Peyer's patch (tissue), 4 donors: ENCODE data around the gene TMEM165. TPM values are rescaled to one million over a fixed set of nuclear protein-coding genes. Genes with fewer than 3 reads are reported as not detected.

Source experiments
- DNase-seq, 3 donors: peaks; one replicate each; pipeline ENCODE4 v3.0.0-alpha.2; 2017 to 2019
- H3K27ac ChIP-seq, 4 donors: fragments of 200-600 bp; sonication (generic); one replicate each; pipeline ENCODE4 v1.5.1; 2016 to 2019
- H3K27me3 ChIP-seq, 2 donors: fragments of 200-600 bp; sonication (generic); one replicate each; pipeline ENCODE4 v1.5.1; 2019
- H3K36me3 ChIP-seq, 3 donors: fragments of 200-600 bp; sonication (generic); one replicate each; pipeline ENCODE4 v1.5.1; 2016 to 2019
- H3K4me1 ChIP-seq, 4 donors: fragments of 200-600 bp; sonication (generic); one replicate each; pipeline ENCODE4 v1.5.1; 2016 to 2019
- H3K4me3 ChIP-seq, 4 donors: fragments of 200-600 bp; sonication (generic); 1 replicate in 3 of 4; 2 replicates in 1 of 4; pipeline ENCODE4 v1.5.1; 2016 to 2019; ENCODE audit warnings: mild to moderate bottlenecking in 1 of 4
- H3K9me3 ChIP-seq, 4 donors: fragments of 200-600 bp; sonication (generic); one replicate each; pipeline ENCODE4 v1.5.1; 2016 to 2019; ENCODE audit warnings: mild to moderate bottlenecking in 1 of 4
- POLR2A ChIP-seq, 2 donors: fragments of 450-650 bp; IDR thresholded peaks; one replicate each; pipeline ENCODE4 v1.5.1; 2017; ENCODE audit warnings: antibody characterized with exemption in 2 of 2, mild to moderate bottlenecking in 2 of 2, moderate library complexity in 2 of 2
- total RNA-seq, 4 donors: library from RNA; depleted of rRNA; stranded (reverse); fragments of >200 nt; gene quantifications; one replicate each; pipeline ENCODE4 v1.1.0, GENCODE V29; 2016
- TF ChIP-seq, protein P1 (sequence below), 6 experiments: fragments of 450-650 bp in 4 of 6; fragments of 200-600 bp in 2 of 6; sonication (generic) in 1 of 6; IDR thresholded peaks; one replicate each; pipeline ENCODE4 v1.5.1; 2017 to 2019; ENCODE audit warnings: antibody characterized with exemption in 6 of 6, mild to moderate bottlenecking in 3 of 6, moderate library complexity in 1 of 6

Gene TMEM165
- total RNA-seq, 4 donors from 2014 or later: 78.2 to 105 (median 91.4) TPM

DNA sequence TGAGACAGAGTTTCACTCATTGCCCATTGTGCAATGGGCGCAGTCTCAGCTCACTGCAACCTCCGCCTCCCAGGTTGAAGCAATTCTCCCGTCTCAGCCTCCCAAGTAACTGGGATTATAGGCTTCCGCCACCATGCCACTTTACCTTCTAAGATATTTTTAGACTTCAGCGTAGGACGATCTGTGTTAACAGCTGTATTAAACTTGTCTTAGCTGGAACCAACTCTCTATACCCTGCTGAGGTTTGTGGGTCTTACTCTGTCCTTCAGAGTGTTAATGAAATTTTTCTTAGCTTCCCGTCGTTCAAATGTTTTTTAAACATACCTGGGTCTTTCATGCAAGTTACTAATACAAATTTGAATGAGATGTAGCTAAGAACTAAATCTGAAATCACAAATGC is 14.7 kb downstream of the TMEM165 start:
- no peaks in the 10 kb centered on the region for H3K27me3 ChIP-seq
- H3K9me3 ChIP-seq: no peaks in the 10 kb centered on the region
- TF ChIP-seq, protein P1, sequence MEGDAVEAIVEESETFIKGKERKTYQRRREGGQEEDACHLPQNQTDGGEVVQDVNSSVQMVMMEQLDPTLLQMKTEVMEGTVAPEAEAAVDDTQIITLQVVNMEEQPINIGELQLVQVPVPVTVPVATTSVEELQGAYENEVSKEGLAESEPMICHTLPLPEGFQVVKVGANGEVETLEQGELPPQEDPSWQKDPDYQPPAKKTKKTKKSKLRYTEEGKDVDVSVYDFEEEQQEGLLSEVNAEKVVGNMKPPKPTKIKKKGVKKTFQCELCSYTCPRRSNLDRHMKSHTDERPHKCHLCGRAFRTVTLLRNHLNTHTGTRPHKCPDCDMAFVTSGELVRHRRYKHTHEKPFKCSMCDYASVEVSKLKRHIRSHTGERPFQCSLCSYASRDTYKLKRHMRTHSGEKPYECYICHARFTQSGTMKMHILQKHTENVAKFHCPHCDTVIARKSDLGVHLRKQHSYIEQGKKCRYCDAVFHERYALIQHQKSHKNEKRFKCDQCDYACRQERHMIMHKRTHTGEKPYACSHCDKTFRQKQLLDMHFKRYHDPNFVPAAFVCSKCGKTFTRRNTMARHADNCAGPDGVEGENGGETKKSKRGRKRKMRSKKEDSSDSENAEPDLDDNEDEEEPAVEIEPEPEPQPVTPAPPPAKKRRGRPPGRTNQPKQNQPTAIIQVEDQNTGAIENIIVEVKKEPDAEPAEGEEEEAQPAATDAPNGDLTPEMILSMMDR (IDR thresholded peaks at IDR 0.05): no peak
- TF ChIP-seq POLR2A (IDR thresholded peaks at IDR 0.05): no peak
- peaks cover 0 to 10% (median 5%) of the 10 kb centered on the region in 4 donors for H3K4me1 ChIP-seq
- no peak for DNase-seq
- peaks cover 0 to 39% (median 0%) of the 10 kb centered on the region in 3 donors for H3K36me3 ChIP-seq
- no peak overlapping the region for H3K4me3 ChIP-seq
- no peak overlapping the region for H3K27ac ChIP-seq

- H3K36me3 ChIP-seq: peaks cover 0 to 40% (median 0%) of the 10 kb centered on the region in 3 donors
- H3K4me3 ChIP-seq: no peak overlapping the region
- DNase-seq: no peak
- peaks cover 0 to 10% (median 5%) of the 10 kb centered on the region in 4 donors for H3K4me1 ChIP-seq
- no peak for TF ChIP-seq POLR2A (IDR thresholded peaks at IDR 0.05)
- TF ChIP-seq, protein P1 (IDR thresholded peaks at IDR 0.05): no peak
- H3K9me3 ChIP-seq: no peaks in the 10 kb centered on the region
- H3K27ac ChIP-seq: no peak overlapping the region
- H3K27me3 ChIP-seq: no peaks in the 10 kb centered on the region
These were observed 15.9 kb downstream of the TMEM165 start for GRCh38 chr4:55411621-55412020.

GRCh38 chr4:55416176-55416575 is 20.4 kb downstream of the TMEM165 start:
- no peaks in the 10 kb centered on the region for H3K27me3 ChIP-seq
- no peaks in the 10 kb centered on the region for H3K9me3 ChIP-seq
- no peak for DNase-seq
- no peaks in the 10 kb centered on the region for H3K4me1 ChIP-seq
- H3K36me3 ChIP-seq: peaks cover 0 to 72% (median 0%) of the 10 kb centered on the region in 3 donors
- H3K27ac ChIP-seq: no peak overlapping the region
- H3K4me3 ChIP-seq: no peak overlapping the region
- TF ChIP-seq, protein P1 (IDR thresholded peaks at IDR 0.05): no peak
- no peak for TF ChIP-seq POLR2A (IDR thresholded peaks at IDR 0.05)

- peaks cover 0 to 86% (median 0%) of the 10 kb centered on the region in 3 donors for H3K36me3 ChIP-seq
These were observed 29.0 kb downstream of the TMEM165 start for GRCh38 chr4:55424791-55425190.

GRCh38 chr4:55431710-55432336 is 36.1 kb downstream of the TMEM165 start:
- Histone ChIP-seq H3K4me3 (no peak overlapping the region), H3K27ac (no peak overlapping the region), H3K36me3 (peaks cover 0 to 71% (median 0%) of the 10 kb centered on the region in 3 donors), H3K4me1 (no peaks in the 10 kb centered on the region), H3K27me3 (no peaks in the 10 kb centered on the region), H3K9me3 (no peaks in the 10 kb centered on the region)
- DNase-seq: no peak
- TF ChIP-seq, protein P1 (IDR thresholded peaks at IDR 0.05): no peak
- TF ChIP-seq POLR2A (IDR thresholded peaks at IDR 0.05): no peak

More at GRCh38 chr4:55424791-55425190, 29.0 kb downstream of the TMEM165 start:
- TF ChIP-seq, protein P1 (IDR thresholded peaks at IDR 0.05): no peak
- no peak for TF ChIP-seq POLR2A (IDR thresholded peaks at IDR 0.05)
- no peak overlapping the region for H3K4me3 ChIP-seq
- H3K9me3 ChIP-seq: no peaks in the 10 kb centered on the region
- no peaks in the 10 kb centered on the region for H3K4me1 ChIP-seq
- DNase-seq: no peak
- no peak overlapping the region for H3K27ac ChIP-seq
- H3K27me3 ChIP-seq: no peaks in the 10 kb centered on the region
